HepG2 (cell line): ENCODE results near the gene RILP. TPM values are rescaled to one million over a fixed set of nuclear protein-coding genes. Genes with fewer than 3 reads are reported as not detected.
A peak's percentile ranks its signal among the peaks of the same experiment; 100 is the strongest.

Experiments
- AHR ChIP-seq: IDR thresholded peaks from 2 replicates; pipeline ENCODE4 v1.6.1; 2018; ENCODE audit warnings: missing genetic modification reagents, missing compliant biosample characterization
- BORCS8-MEF2B ChIP-seq: sonication (generic); formaldehyde crosslinking; IDR thresholded peaks from 2 replicates; pipeline ENCODE4 v1.8.0; 2022; ENCODE audit warnings: mild to moderate bottlenecking, missing genetic modification reagents
- ELF1 ChIP-seq: sonication (generic); formaldehyde crosslinking; IDR thresholded peaks from 2 replicates; pipeline ENCODE4 v1.4.0; 2020; ENCODE audit warnings: missing genetic modification reagents
- FLYWCH1 ChIP-seq: sonication (generic); formaldehyde crosslinking; IDR thresholded peaks from 2 replicates; pipeline ENCODE4 v1.8.1; 2023; ENCODE audit warnings: mild to moderate bottlenecking, missing genetic modification reagents
- HDAC1 ChIP-seq: sonication (generic); formaldehyde crosslinking; IDR thresholded peaks from 2 replicates; pipeline ENCODE4 v1.5.1; 2020; ENCODE audit warnings: mild to moderate bottlenecking, missing genetic modification reagents
- HNF4G ChIP-seq, 2 experiments: sonication (generic) in 1 of 2; formaldehyde crosslinking in 1 of 2; IDR thresholded peaks; 2 replicates each; pipeline versions ENCODE4 v1.4.0 to v1.6.1; 2011 to 2020; ENCODE audit warnings: borderline replicate concordance in 2 of 2, low read depth in 2 of 2, mild to moderate bottlenecking in 2 of 2, low read length in 1 of 2, missing genetic modification reagents in 1 of 2, moderate library complexity in 1 of 2
- IRX3 ChIP-seq: sonication (generic); formaldehyde crosslinking; IDR thresholded peaks from 2 replicates; pipeline ENCODE4 v1.8.1; 2023; ENCODE audit warnings: mild to moderate bottlenecking, low read depth, missing genetic modification reagents, borderline replicate concordance
- MATR3 ChIP-seq: sonication (generic); formaldehyde crosslinking; IDR thresholded peaks from 2 replicates; pipeline ENCODE4 v1.4.0; 2020; ENCODE audit warnings: missing genetic modification reagents
- MBD4 ChIP-seq: IDR thresholded peaks from 2 replicates; pipeline ENCODE4 v1.6.1; 2012; ENCODE audit warnings: low read length, inconsistent platforms, borderline replicate concordance
- MIER2 ChIP-seq: IDR thresholded peaks from 2 replicates; pipeline ENCODE4 v1.6.1; 2016; ENCODE audit warnings: missing biosample characterization, missing genetic modification reagents
- MYPOP ChIP-seq: sonication (generic); formaldehyde crosslinking; IDR thresholded peaks from 2 replicates; pipeline ENCODE4 v1.8.1; 2023; ENCODE audit warnings: mild to moderate bottlenecking, moderate library complexity, missing genetic modification reagents
- NFE2 ChIP-seq: sonication (generic); formaldehyde crosslinking; IDR thresholded peaks from 2 replicates; pipeline ENCODE4 v1.4.0; 2020; ENCODE audit warnings: missing genetic modification reagents
- NR2C2 ChIP-seq: sonication (generic); formaldehyde crosslinking; IDR thresholded peaks from 2 replicates; pipeline ENCODE4 v1.4.0; 2020; ENCODE audit warnings: missing genetic modification reagents, mild to moderate bottlenecking, moderate library complexity, borderline replicate concordance
- PHF21A ChIP-seq: sonication (generic); formaldehyde crosslinking; IDR thresholded peaks from 2 replicates; pipeline ENCODE4 v1.5.0; 2020; ENCODE audit warnings: mild to moderate bottlenecking, missing genetic modification reagents
- POLR2A ChIP-seq, 2 experiments: IDR thresholded peaks; 2 replicates each; pipeline ENCODE4 v1.6.1; 2011; ENCODE audit warnings: low read depth in 2 of 2, low read length in 2 of 2, mild to moderate bottlenecking in 1 of 2, moderate library complexity in 1 of 2; ENCODE audit not compliant: insufficient read depth in 1 of 2
- PPARG ChIP-seq: conservative IDR thresholded peaks from 2 replicates; pipeline ENCODE4 v1.6.1; 2016; ENCODE audit warnings: missing biosample characterization, missing genetic modification reagents
- RXRB ChIP-seq: IDR thresholded peaks from 2 replicates; pipeline ENCODE4 v1.6.1; 2016; ENCODE audit warnings: borderline replicate concordance, missing genetic modification reagents, missing compliant biosample characterization
- SIX1 ChIP-seq: sonication (generic); formaldehyde crosslinking; IDR thresholded peaks from 2 replicates; pipeline ENCODE4 v1.4.0; 2020; ENCODE audit warnings: missing genetic modification reagents, borderline replicate concordance
- SIX4 ChIP-seq: sonication (generic); formaldehyde crosslinking; IDR thresholded peaks from 2 replicates; pipeline ENCODE4 v1.4.0; 2020; ENCODE audit warnings: missing genetic modification reagents
- SMYD3 ChIP-seq: sonication (generic); formaldehyde crosslinking; IDR thresholded peaks from 2 replicates; pipeline ENCODE4 v1.8.1; 2023; ENCODE audit warnings: mild to moderate bottlenecking, missing genetic modification reagents
- SRY ChIP-seq: sonication (generic); formaldehyde crosslinking; IDR thresholded peaks from 2 replicates; pipeline ENCODE4 v1.8.0; 2022; ENCODE audit warnings: mild to moderate bottlenecking, missing genetic modification reagents
- SSRP1 ChIP-seq: IDR thresholded peaks from 2 replicates; pipeline ENCODE4 v1.6.1; 2016; ENCODE audit warnings: control low read depth
- USF2 ChIP-seq, 2 experiments: sonication (generic) in 1 of 2; formaldehyde crosslinking in 1 of 2; IDR thresholded peaks; 2 replicates each; pipeline versions ENCODE4 v1.5.1 to v1.6.1; 2011 to 2020; ENCODE audit warnings: borderline replicate concordance in 1 of 2, low read depth in 1 of 2, low read length in 1 of 2, mild to moderate bottlenecking in 1 of 2, missing genetic modification reagents in 1 of 2, moderate library complexity in 1 of 2
- ZNF317 ChIP-seq: sonication (generic); formaldehyde crosslinking; IDR thresholded peaks from 2 replicates; pipeline ENCODE4 v1.5.0; 2020; ENCODE audit warnings: mild to moderate bottlenecking, missing genetic modification reagents
- ZNF546 ChIP-seq: sonication (generic); formaldehyde crosslinking; conservative IDR thresholded peaks from 2 replicates; pipeline ENCODE4 v1.8.1; 2023; ENCODE audit warnings: mild to moderate bottlenecking, missing genetic modification reagents
- ZNF614 ChIP-seq: IDR thresholded peaks from 2 replicates; pipeline ENCODE4 v1.6.1; 2018; ENCODE audit warnings: missing biosample characterization, missing genetic modification reagents, inconsistent platforms, borderline replicate concordance
- ZNF768 ChIP-seq: sonication (generic); formaldehyde crosslinking; IDR thresholded peaks from 2 replicates; pipeline ENCODE4 v1.4.0; 2020; ENCODE audit warnings: missing genetic modification reagents
- ZNF773 ChIP-seq: sonication (generic); formaldehyde crosslinking; IDR thresholded peaks from 2 replicates; pipeline ENCODE4 v1.4.0; 2020; ENCODE audit warnings: missing genetic modification reagents, borderline replicate concordance
- ZNF792 ChIP-seq: IDR thresholded peaks from 2 replicates; pipeline ENCODE4 v1.6.1; 2016
- polyA plus RNA-seq, 8 experiments: library from polyadenylated mRNA; depleted of rRNA in 3 of 8; stranded (reverse) in 7 of 8; unstranded in 1 of 8; fragments of >200 nt; fragmentation: Illumina TruSeq in 4 of 8; extraction: Trizol in 4 of 8; gene quantifications; 2 replicates each; pipeline versions ENCODE4 v1.2.1 to v1.2.3, GENCODE V29; 2011 to 2016; ENCODE audit warnings: low read depth in 4 of 8, missing spikeins in 1 of 8, mixed read lengths in 1 of 8; ENCODE audit not compliant: insufficient read depth in 1 of 8
- total RNA-seq, 5 experiments: library from RNA; depleted of rRNA; stranded (reverse); fragments of >200 nt; fragmentation: Illumina TruSeq; extraction: Trizol; gene quantifications; 2 replicates each; pipeline ENCODE4 v1.2.3, GENCODE V29; 2016; ENCODE audit warnings: low read depth in 1 of 5
- TF ChIP-seq, protein P1 (sequence below): sonication (generic); formaldehyde crosslinking; IDR thresholded peaks from 2 replicates; pipeline ENCODE4 v1.5.0; 2020; ENCODE audit warnings: missing genetic modification reagents

Gene RILP
- total and polyA plus RNA-seq, 2 of the 13 experiments (the other 11 are each of a cell fraction or from before 2014, with no cell fraction given) = 6.6 to 8.1 TPM

- TF ChIP-seq ZNF546 = no peak
- TF ChIP-seq MATR3 = no peak
- no peak for TF ChIP-seq POLR2A (IDR thresholded peaks at IDR 0.05; ENCODE audit: insufficient read depth in 1 of 2, low read depth in 2 of 2, low read length in 2 of 2)
- 0 out of 2 replicates have a peak, but pooled peaks have one; percentile 47 for TF ChIP-seq SMYD3 (CRISPR knock-in tag)
- TF ChIP-seq ZNF773 = no peak
- TF ChIP-seq USF2 (IDR thresholded peaks at IDR 0.05; ENCODE audit: low read depth, low read length) = no peak
- no peak for TF ChIP-seq USF2 (CRISPR knock-in tag; IDR thresholded peaks at IDR 0.05; ENCODE audit: borderline replicate concordance)
- no peak; the same call in 1 of the 2 replicates for TF ChIP-seq SSRP1 (CRISPR knock-in tag)
- TF ChIP-seq SIX1 (CRISPR knock-in tag) = no peak; the same call in 1 of the 2 replicates
- TF ChIP-seq RXRB = peak; percentile 81
- TF ChIP-seq SRY (CRISPR knock-in tag) = no peak
- peak; percentile 96 for TF ChIP-seq PHF21A (CRISPR knock-in tag)
- TF ChIP-seq AHR (CRISPR knock-in tag) = no peak
- TF ChIP-seq ZNF792 (CRISPR knock-in tag) = peak; percentile 52; the same call in 1 of the 2 replicates
- TF ChIP-seq, protein P1, sequence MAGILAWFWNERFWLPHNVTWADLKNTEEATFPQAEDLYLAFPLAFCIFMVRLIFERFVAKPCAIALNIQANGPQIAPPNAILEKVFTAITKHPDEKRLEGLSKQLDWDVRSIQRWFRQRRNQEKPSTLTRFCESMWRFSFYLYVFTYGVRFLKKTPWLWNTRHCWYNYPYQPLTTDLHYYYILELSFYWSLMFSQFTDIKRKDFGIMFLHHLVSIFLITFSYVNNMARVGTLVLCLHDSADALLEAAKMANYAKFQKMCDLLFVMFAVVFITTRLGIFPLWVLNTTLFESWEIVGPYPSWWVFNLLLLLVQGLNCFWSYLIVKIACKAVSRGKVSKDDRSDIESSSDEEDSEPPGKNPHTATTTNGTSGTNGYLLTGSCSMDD (CRISPR knock-in tag) = no peak
- TF ChIP-seq ELF1 (CRISPR knock-in tag) = peak; percentile 87
- TF ChIP-seq HDAC1 (CRISPR knock-in tag) = peak; percentile 83
- TF ChIP-seq PPARG (CRISPR knock-in tag) = peak; percentile 71; the same call in 1 of the 2 replicates
- TF ChIP-seq ZNF317 (CRISPR knock-in tag) = 0 out of 2 replicates have a peak, but pooled peaks have one; percentile 19
- no peak for TF ChIP-seq NFE2 (CRISPR knock-in tag)
- no peak for TF ChIP-seq SIX4 (CRISPR knock-in tag)
- no peak for TF ChIP-seq MBD4
- peak; percentile 71; the same call in 1 of the 2 replicates for TF ChIP-seq ZNF614 (CRISPR knock-in tag)
- no peak for TF ChIP-seq IRX3 (CRISPR knock-in tag)
- TF ChIP-seq BORCS8-MEF2B (CRISPR knock-in tag) = no peak
- no peak for TF ChIP-seq NR2C2 (CRISPR knock-in tag)
- TF ChIP-seq ZNF768 (CRISPR knock-in tag) = no peak
- TF ChIP-seq HNF4G (IDR thresholded peaks at IDR 0.05; ENCODE audit: borderline replicate concordance, low read depth, low read length) = no peak; the same call in 1 of the 2 replicates
- TF ChIP-seq HNF4G (CRISPR knock-in tag; IDR thresholded peaks at IDR 0.05; ENCODE audit: borderline replicate concordance, low read depth) = no peak
- TF ChIP-seq MIER2 (CRISPR knock-in tag) = peak; percentile 17; the same call in 1 of the 2 replicates
- TF ChIP-seq FLYWCH1 (CRISPR knock-in tag) = no peak
- TF ChIP-seq MYPOP (CRISPR knock-in tag) = no peak; the same call in 1 of the 2 replicates
Observed at GRCh38 chr17:1597861-1598342, 51.8 kb downstream of the RILP start (continued).
